22Rv1 (cell line): ENCODE measurements around the gene NRG4.

Experiments
- ZFX ChIP-seq: fragments of 450-650 bp; IDR thresholded peaks from 2 replicates; pipeline ENCODE4 v1.6.1; 2017; ENCODE audit warnings: antibody characterized with exemption, borderline replicate concordance
- TF ChIP-seq, protein P1 (sequence below): fragments of 450-650 bp; IDR thresholded peaks from 2 replicates; pipeline ENCODE4 v1.5.1; 2017; ENCODE audit warnings: mild to moderate bottlenecking

DNA sequence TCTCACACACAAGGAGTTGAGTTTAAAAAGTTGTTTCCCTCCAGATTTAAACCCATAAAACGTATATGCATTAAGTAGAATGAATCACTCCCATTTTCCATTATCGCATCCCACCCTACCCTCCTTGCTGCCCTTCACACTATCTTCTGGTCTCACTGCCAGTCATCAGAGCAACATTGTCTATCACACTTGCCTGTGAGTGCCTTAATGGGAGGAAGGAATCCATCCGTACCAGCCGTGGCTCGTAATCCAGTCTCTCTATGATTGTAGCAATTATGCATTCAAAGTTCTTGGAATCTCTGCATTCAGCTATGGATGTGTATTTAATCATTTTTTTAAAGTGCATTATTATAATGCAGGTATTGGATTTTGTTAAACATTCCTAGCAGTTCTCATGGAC lies 49.5 kb upstream of the NRG4 start:
- TF ChIP-seq, protein P1, sequence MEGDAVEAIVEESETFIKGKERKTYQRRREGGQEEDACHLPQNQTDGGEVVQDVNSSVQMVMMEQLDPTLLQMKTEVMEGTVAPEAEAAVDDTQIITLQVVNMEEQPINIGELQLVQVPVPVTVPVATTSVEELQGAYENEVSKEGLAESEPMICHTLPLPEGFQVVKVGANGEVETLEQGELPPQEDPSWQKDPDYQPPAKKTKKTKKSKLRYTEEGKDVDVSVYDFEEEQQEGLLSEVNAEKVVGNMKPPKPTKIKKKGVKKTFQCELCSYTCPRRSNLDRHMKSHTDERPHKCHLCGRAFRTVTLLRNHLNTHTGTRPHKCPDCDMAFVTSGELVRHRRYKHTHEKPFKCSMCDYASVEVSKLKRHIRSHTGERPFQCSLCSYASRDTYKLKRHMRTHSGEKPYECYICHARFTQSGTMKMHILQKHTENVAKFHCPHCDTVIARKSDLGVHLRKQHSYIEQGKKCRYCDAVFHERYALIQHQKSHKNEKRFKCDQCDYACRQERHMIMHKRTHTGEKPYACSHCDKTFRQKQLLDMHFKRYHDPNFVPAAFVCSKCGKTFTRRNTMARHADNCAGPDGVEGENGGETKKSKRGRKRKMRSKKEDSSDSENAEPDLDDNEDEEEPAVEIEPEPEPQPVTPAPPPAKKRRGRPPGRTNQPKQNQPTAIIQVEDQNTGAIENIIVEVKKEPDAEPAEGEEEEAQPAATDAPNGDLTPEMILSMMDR: no peak
- TF ChIP-seq ZFX: no peak
